ENCODE measurements around the gene GPX4. TPM values are rescaled to one million over a fixed set of nuclear protein-coding genes. Genes with fewer than 3 reads are reported as not detected.

The GPX4 gene
- total RNA-seq, 2 donors from 2014 or later: 152 to 157 TPM

DNA sequence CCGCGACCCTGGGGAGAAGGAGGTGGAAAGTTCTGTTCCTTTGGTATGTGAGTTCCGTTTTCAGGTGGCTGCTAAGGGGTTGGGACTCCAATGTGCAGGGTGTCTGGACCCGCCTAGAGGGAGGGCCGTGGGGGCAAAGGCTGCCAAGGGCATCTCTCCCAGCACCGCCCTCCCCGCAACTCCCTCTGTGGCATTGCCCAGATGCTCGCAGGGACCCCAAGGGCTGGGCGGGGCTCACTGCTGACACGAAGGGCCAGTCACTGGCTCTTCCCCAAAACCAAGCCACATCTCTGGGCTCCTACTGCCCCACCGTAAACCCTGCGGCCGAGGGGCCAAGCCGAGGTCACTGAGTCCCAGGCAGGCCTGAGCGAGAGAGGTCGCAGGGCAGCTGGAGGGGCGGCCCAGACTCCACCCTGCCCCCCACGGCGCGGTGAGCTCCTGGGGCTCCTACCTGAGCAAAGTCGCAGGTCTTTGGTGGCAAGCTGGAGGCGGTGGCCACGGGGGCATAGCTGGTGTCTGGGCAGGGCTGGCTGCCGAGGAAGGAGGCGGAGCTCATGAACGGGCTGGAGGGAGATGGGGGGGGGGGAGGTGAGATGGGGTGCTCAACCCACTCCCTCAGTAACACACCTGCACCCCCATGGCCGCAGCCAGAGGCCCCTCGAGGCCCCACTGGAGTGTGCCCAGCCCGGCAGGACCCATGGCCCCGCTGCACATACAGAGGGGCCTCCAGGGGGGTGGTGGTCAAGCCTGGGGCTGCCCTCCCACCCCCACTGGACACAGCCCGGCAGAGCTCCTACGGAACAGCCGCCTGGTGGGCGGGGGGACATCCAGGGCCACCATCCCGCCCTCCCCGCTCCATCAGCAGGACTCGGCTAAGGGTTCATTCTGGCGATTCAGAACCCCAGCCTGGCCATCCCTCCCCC is 43.3 kb downstream of the GPX4 start:
- DNase-seq (no peak), ATAC-seq (no peak)
- 83 to 91% methylated on average over 9 to 31 of the region's 38 CpGs for WGBS, 2 donors
- Histone ChIP-seq H3K9me3 (no peaks in the 10 kb centered on the region), H3K4me1 (peaks cover 5% of the 10 kb centered on the region), H3K36me3 (replicated peaks in 1 of 2; ENCODE audit: insufficient read depth in 1 of 2, low read depth in 2 of 2) (peaks cover 0 to 5% of the 10 kb centered on the region in 2 donors), H3K27ac (no peak overlapping the region), H3K27me3 (no peaks in the 10 kb centered on the region), H3K4me3 (no peak overlapping the region)
- intact Hi-C loops (cut with DNase I): no loop called here
- TF ChIP-seq CTCF (IDR thresholded peaks at IDR 0.05): no peak
- TF ChIP-seq POLR2A (IDR thresholded peaks at IDR 0.05): no peak

DNA sequence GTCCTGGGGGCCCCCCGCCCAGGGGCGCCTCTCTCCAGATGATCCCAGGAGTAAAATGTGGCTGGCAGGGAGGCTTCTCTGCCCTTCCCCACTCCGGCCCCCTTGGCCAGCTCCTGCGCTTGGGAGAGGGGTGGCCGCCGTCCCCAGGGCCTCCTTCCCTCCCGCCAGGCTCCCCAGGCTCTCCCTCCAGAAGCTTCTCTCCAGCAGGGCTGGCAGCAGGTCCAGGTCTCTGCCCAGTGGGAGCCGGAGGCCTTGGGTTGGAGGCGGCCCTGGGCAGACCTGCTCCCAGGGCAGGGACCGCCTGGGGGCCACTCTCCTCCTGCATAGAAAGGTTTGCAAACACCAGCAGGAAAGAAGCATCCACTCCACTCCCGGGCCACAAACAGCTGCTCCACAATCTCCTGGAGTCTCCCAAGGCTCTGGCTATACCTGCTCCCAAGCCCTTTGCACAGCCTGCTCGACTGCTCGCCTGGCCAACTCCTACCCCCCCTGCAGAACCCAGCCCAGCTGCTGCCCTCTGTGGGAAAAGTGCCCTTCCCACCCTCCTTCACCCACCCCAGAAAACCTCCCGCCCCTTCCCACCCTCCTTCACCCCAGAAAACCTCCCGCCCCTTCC is 44.2 kb downstream of the GPX4 start:
- no peak for TF ChIP-seq CTCF (IDR thresholded peaks at IDR 0.05)
- no peak for TF ChIP-seq POLR2A (IDR thresholded peaks at IDR 0.05)
- Histone ChIP-seq H3K36me3 (replicated peaks in 1 of 2; ENCODE audit: insufficient read depth in 1 of 2, low read depth in 2 of 2) (peaks cover 0 to 7% of the 10 kb centered on the region in 2 donors), H3K27me3 (no peaks in the 10 kb centered on the region), H3K9me3 (no peaks in the 10 kb centered on the region), H3K4me3 (no peak overlapping the region), H3K4me1 (peaks cover 5% of the 10 kb centered on the region), H3K27ac (no peak overlapping the region)
- intact Hi-C loops (cut with DNase I): no loop called here
- DNase-seq: no peak
- no peak for ATAC-seq
- 89 to 100% methylated on average over 4 to 11 of the region's 15 CpGs for WGBS, 2 donors

DNA sequence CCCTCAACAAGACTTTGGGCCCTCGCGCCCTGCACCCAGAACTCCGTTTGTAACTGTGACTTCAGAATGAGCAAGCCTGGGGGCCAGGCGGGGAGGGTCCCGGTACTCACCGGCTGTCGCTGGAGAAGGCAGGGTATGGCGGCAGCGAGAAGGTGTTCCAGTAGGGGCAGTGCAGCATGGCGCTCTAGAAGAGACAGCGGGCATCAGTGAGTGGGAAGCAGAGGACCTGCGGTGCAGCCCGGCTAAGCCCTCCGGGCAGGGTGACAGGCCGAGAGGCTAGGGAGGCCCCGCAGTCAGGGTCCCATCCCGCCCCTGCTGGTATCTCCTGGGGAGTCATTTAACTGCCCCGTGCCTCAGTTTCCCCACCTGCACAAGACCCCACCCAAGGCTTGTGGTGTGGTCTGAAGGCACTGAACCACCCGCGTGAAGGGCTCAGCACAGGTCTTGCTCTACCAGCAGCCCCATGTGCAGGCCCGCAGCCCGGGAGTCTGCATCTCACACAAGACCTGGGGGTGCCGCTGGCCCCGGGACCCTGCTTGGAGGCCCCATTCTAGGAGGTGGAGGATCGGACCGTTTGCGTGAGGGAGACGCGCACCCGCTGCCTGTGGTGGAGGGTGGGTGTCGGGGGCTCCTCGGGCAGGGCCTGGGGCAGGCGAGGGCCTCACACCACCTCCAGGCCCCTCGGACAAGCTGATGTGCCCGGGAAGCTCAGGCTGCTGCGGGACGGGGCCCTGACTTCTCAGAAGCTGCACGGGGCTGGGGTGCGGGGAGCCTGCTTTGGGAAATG is 45.7 kb downstream of the GPX4 start:
- 88 to 94% methylated on average over 12 to 27 of the region's 39 CpGs for WGBS, 2 donors
- peaks cover 0 to 7% of the 10 kb centered on the region in 2 donors for H3K36me3 ChIP-seq (replicated peaks in 1 of 2; ENCODE audit: insufficient read depth in 1 of 2, low read depth in 2 of 2)

More for the DNA sequence above, 45.7 kb downstream of the GPX4 start:
- Histone ChIP-seq H3K27ac (no peak overlapping the region), H3K4me3 (no peak overlapping the region), H3K27me3 (no peaks in the 10 kb centered on the region), H3K4me1 (peaks cover 10% of the 10 kb centered on the region), H3K9me3 (no peaks in the 10 kb centered on the region)
- DNase-seq: no peak
- intact Hi-C loops (cut with DNase I): no loop called here
- TF ChIP-seq POLR2A (IDR thresholded peaks at IDR 0.05) (no peak), CTCF (IDR thresholded peaks at IDR 0.05) (no peak)
- no peak for ATAC-seq

Data from body of pancreas (tissue), 4 donors.